GM04503 (cell line): Measurements from ENCODE around the gene B4GALT3.

Source experiments
- DNase-seq: peaks from one replicate; pipeline ENCODE4 v3.0.0-alpha.2; 2012; ENCODE audit warnings: low read depth

The B4GALT3 gene

GRCh38 chr1:161162052-161162451 is 15.3 kb downstream of the B4GALT3 start:
- DNase-seq = no peak

- DNase-seq = no peak
Measured at GRCh38 chr1:161161652-161162051, 15.7 kb downstream of the B4GALT3 start.

- DNase-seq = no peak
Measured at GRCh38 chr1:161160671-161161145, 16.6 kb downstream of the B4GALT3 start.

GRCh38 chr1:161159913-161160243 is 17.4 kb downstream of the B4GALT3 start:
- DNase-seq = no peak

GRCh38 chr1:161159087-161159912 is 18.0 kb downstream of the B4GALT3 start, which contains the start of gene USP21:
TSS of gene USP21 (plus strand) at chr1:161159500. CDS start at chr1:161160641, 1,141 bp downstream.
- peak; percentile 34 for DNase-seq

GRCh38 chr1:161158316-161159010 is 18.8 kb downstream of the B4GALT3 start:
- no peak for DNase-seq

GRCh38 chr1:161157867-161158266 is 19.4 kb downstream of the B4GALT3 start:
- no peak for DNase-seq

- DNase-seq = peak; percentile 71
Measured at GRCh38 chr1:161153682-161154337, 23.5 kb downstream of the B4GALT3 start, which contains the start of gene UFC1. TSS of gene UFC1 (plus strand) at chr1:161153978. CDS start at chr1:161153998, 20 bp downstream.

GRCh38 chr1:161153176-161153575 is 24.1 kb downstream of the B4GALT3 start:
- no peak for DNase-seq

- DNase-seq = no peak
Measured at GRCh38 chr1:161145832-161146231, 31.5 kb downstream of the B4GALT3 start.

GRCh38 chr1:161140755-161141400 is 36.4 kb downstream of the B4GALT3 start:
- DNase-seq = no peak

GRCh38 chr1:161139766-161140165 is 37.5 kb downstream of the B4GALT3 start:
- no peak for DNase-seq

GRCh38 chr1:161138431-161138830 is 38.9 kb downstream of the B4GALT3 start:
- DNase-seq = no peak

GRCh38 chr1:161137881-161138280 is 39.4 kb downstream of the B4GALT3 start:
- DNase-seq = no peak

GRCh38 chr1:161133220-161133740 is 44.0 kb downstream of the B4GALT3 start:
- no peak for DNase-seq

GRCh38 chr1:161132410-161133219 is 44.7 kb downstream of the B4GALT3 start, which contains the start of gene DEDD:
TSS of gene DEDD (minus strand) at chr1:161132667. CDS start at chr1:161124462, 8,205 bp downstream.
- peak; percentile 90 for DNase-seq

GRCh38 chr1:161131523-161132409 is 45.5 kb downstream of the B4GALT3 start:
- DNase-seq = no peak

GRCh38 chr1:161130266-161130665 is 47.0 kb downstream of the B4GALT3 start:
- no peak for DNase-seq

GRCh38 chr1:161128591-161129420 is 48.5 kb downstream of the B4GALT3 start:
- no peak for DNase-seq
